DND-41 (cell line): ENCODE data around the gene UPK1A.

Experiments
- CTCF ChIP-seq: IDR thresholded peaks from 2 replicates; pipeline ENCODE4 v1.5.1; 2012; ENCODE audit warnings: borderline replicate concordance, low read length, moderate library complexity, mild to moderate bottlenecking; ENCODE audit not compliant: poor library complexity, severe bottlenecking; ENCODE audit errors: extremely low read depth
- EZH2 ChIP-seq: IDR thresholded peaks from 3 replicates; pipeline ENCODE4 v1.6.1; 2012; ENCODE audit warnings: borderline replicate concordance, low read depth, mild to moderate bottlenecking, moderate library complexity, low read length, inconsistent platforms; ENCODE audit not compliant: severe bottlenecking

- TF ChIP-seq EZH2 (no peak), CTCF (no peak)
These were observed 38.1 kb upstream of the UPK1A start for GRCh38 chr19:35628264-35628564.
